ENCODE results near the gene CLMP.
"Not testable (repeated sequence)": the region's sequence is repeated elsewhere in the genome, so short reads cannot be mapped to it uniquely, and the experiment has no call there.

Gene CLMP

GRCh38 chr11:123132881-123133280, 62.2 kb downstream of the CLMP start:
- DNase-seq (ENCODE audit: low read depth in 2 of 2): no peak

- DNase-seq (ENCODE audit: low read depth in 2 of 2): not testable (repeated sequence)
Observed at GRCh38 chr11:123132034-123132766, 62.8 kb downstream of the CLMP start.

GRCh38 chr11:123129920-123130319, 65.1 kb downstream of the CLMP start:
- DNase-seq (ENCODE audit: low read depth in 2 of 2): no peak

- DNase-seq (ENCODE audit: low read depth in 2 of 2): no peak
Observed at GRCh38 chr11:123125169-123125568, 69.9 kb downstream of the CLMP start.

- DNase-seq (ENCODE audit: low read depth in 2 of 2): no peak
Observed at GRCh38 chr11:123122852-123123251, 72.2 kb downstream of the CLMP start.

- no peak for DNase-seq (ENCODE audit: low read depth in 2 of 2)
Observed at GRCh38 chr11:123122341-123122740, 72.7 kb downstream of the CLMP start.

GRCh38 chr11:123116486-123116885, 78.6 kb downstream of the CLMP start:
- no peak for DNase-seq (ENCODE audit: low read depth in 2 of 2)

GRCh38 chr11:123111465-123111864, 83.6 kb downstream of the CLMP start:
- DNase-seq (ENCODE audit: low read depth in 2 of 2): no peak

GRCh38 chr11:123110397-123110796, 84.7 kb downstream of the CLMP start:
- no peak for DNase-seq (ENCODE audit: low read depth in 2 of 2)

GRCh38 chr11:123107945-123108495, 87.0 kb downstream of the CLMP start:
- no peak for DNase-seq (ENCODE audit: low read depth in 2 of 2)

GRCh38 chr11:123104697-123105096, 90.4 kb downstream of the CLMP start:
- DNase-seq (ENCODE audit: low read depth in 2 of 2): no peak

- no peak for DNase-seq (ENCODE audit: low read depth in 2 of 2)
Observed at GRCh38 chr11:123103326-123103980, 91.6 kb downstream of the CLMP start.

GRCh38 chr11:123100379-123101085, 94.5 kb downstream of the CLMP start:
- DNase-seq (ENCODE audit: low read depth in 2 of 2): no peak

GRCh38 chr11:123098990-123099389, 96.1 kb downstream of the CLMP start:
- DNase-seq (ENCODE audit: low read depth in 2 of 2): no peak

- DNase-seq (ENCODE audit: low read depth in 2 of 2): no peak
Observed at GRCh38 chr11:123093739-123094138, 101.3 kb downstream of the CLMP start.

GRCh38 chr11:123091506-123091905, 103.5 kb downstream of the CLMP start:
- DNase-seq (ENCODE audit: low read depth in 2 of 2): no peak

GRCh38 chr11:123090168-123090567, 104.9 kb downstream of the CLMP start:
- DNase-seq (ENCODE audit: low read depth in 2 of 2): not testable (repeated sequence)

GRCh38 chr11:123088896-123089295, 106.2 kb downstream of the CLMP start:
- DNase-seq (ENCODE audit: low read depth in 2 of 2): not testable (repeated sequence)

- DNase-seq (ENCODE audit: low read depth in 2 of 2): not testable (repeated sequence)
Observed at GRCh38 chr11:123087657-123088056, 107.4 kb downstream of the CLMP start.

- no peak for DNase-seq (ENCODE audit: low read depth in 2 of 2)
Observed at GRCh38 chr11:123086305-123086704, 108.7 kb downstream of the CLMP start.

- DNase-seq (ENCODE audit: low read depth in 2 of 2): no peak
Observed at GRCh38 chr11:123085497-123085896, 109.6 kb downstream of the CLMP start.

GRCh38 chr11:123084454-123084853, 110.6 kb downstream of the CLMP start:
- no peak for DNase-seq (ENCODE audit: low read depth in 2 of 2)

All from stimulated activated CD4-positive, alpha-beta T cell treated with anti-CD3 and anti-CD28 coated beads, Interleukin-4, amount 100 ng/mL, for 48 hours (primary cell).